ENCODE data around the gene ARRDC3.

- TF ChIP-seq CREB1 (IDR thresholded peaks at IDR 0.05) (no peak), POLR2A (IDR thresholded peaks at IDR 0.05; ENCODE audit: control extremely low read depth in 1 of 2, low read depth in 2 of 2, low read length in 2 of 2) (no peak), POLR2AphosphoS5 (IDR thresholded peaks at IDR 0.05; ENCODE audit: low read depth, low read length) (no peak), ATF3 (IDR thresholded peaks at IDR 0.05; ENCODE audit: insufficient read depth, low read depth, low read length) (no peak)
- TF ChIP-seq, protein P1, sequence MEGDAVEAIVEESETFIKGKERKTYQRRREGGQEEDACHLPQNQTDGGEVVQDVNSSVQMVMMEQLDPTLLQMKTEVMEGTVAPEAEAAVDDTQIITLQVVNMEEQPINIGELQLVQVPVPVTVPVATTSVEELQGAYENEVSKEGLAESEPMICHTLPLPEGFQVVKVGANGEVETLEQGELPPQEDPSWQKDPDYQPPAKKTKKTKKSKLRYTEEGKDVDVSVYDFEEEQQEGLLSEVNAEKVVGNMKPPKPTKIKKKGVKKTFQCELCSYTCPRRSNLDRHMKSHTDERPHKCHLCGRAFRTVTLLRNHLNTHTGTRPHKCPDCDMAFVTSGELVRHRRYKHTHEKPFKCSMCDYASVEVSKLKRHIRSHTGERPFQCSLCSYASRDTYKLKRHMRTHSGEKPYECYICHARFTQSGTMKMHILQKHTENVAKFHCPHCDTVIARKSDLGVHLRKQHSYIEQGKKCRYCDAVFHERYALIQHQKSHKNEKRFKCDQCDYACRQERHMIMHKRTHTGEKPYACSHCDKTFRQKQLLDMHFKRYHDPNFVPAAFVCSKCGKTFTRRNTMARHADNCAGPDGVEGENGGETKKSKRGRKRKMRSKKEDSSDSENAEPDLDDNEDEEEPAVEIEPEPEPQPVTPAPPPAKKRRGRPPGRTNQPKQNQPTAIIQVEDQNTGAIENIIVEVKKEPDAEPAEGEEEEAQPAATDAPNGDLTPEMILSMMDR (IDR thresholded peaks at IDR 0.05; ENCODE audit: control extremely low read depth in 1 of 3, insufficient read depth in 1 of 3, low read depth in 1 of 3, low read length in 3 of 3) = no peak
Observed at GRCh38 chr5:91352831-91353695, 30.1 kb downstream of the ARRDC3 start.
